Urothelium cell line (cell line): Measurements from ENCODE around the gene NUMB.

Experiments
- DNase-seq: peaks from one replicate; pipeline ENCODE4 v3.0.0; 2011; ENCODE audit warnings: low spot score, mixed read lengths
- FAIRE-seq: peaks from 2 replicates; lab custom pipeline; 2011; peaks lifted over from hg19 to GRCh38; lab: Jason Lieb, UNC

Gene NUMB

DNA sequence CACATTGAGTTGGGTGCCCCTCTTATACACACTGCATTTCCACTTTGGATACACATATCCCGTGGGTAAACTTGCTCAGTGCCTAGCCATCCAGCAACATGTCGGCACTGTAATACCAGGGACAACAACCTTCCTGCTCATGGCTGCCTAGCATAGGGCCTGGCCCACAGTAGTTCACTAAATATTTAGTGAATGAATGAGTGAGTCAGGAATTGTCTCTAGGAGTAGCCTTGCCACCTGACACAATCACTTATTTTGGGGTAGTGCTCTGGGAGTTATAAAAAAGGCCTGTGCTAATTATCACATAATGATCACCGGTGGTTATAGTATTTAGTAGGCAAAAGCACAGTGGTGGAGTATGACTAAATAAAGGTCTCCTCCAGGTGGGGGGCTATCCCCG, 8.5 kb upstream of the NUMB start:
- DNase-seq: no peak
- FAIRE-seq: peak; percentile 35

- DNase-seq (no peak), FAIRE-seq (no peak)
Measured at GRCh38 chr14:73465823-73466532, 7.6 kb upstream of the NUMB start.

DNA sequence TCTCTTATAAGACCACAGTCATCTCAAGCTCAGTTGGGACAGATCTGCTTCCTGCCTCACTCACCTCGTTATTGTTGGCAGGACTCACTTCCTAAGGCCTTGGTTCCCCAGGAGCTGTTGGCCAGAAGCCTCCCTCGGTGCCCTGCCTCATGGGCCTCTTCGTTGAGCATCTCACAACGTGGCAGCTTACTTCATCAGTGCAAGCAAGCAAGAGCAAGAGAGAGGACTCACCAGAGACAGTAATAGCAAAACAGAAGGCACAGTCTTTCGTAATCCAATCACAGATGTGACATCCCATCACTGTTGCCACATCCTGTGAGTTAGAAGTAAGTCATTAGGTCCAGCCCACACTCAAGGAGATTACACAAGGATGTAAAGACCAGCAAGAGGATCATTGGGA, 5.1 kb upstream of the NUMB start:
- peak; percentile 35 for FAIRE-seq
- DNase-seq: no peak

- DNase-seq (no peak), FAIRE-seq (no peak)
Measured at GRCh38 chr14:73462815-73463214, 4.5 kb upstream of the NUMB start.

- peak; percentile 30 for FAIRE-seq
- no peak for DNase-seq
Measured at GRCh38 chr14:73462048-73462715, 3.8 kb upstream of the NUMB start.

DNA sequence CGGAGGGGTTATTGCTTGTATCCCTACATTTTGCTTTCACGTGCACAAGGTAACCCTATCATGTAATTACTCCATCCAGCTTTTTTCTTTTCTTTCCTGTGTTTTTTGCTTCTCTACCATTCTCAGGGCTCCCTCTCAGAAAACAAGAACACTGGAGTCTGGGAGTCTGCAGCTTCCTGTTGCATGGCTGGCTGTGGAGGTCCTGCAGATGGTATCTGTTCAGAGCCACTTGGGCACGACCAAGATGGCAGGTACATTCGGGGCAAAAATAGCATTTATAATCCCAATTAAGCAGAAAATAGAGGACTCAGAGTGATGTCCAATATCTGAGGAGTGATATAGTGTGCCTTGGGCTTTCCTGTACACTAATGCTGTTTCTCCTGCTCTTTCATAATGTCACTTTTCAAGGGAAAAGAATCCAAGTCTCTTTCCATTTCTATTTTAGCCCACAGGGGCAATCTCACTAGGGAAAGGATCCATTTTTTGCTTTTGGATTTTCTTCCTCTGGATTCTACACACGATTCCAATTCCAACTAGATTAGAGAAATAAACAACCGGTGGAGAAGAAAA, 3.2 kb upstream of the NUMB start:
- FAIRE-seq (no peak), DNase-seq (no peak)

DNA sequence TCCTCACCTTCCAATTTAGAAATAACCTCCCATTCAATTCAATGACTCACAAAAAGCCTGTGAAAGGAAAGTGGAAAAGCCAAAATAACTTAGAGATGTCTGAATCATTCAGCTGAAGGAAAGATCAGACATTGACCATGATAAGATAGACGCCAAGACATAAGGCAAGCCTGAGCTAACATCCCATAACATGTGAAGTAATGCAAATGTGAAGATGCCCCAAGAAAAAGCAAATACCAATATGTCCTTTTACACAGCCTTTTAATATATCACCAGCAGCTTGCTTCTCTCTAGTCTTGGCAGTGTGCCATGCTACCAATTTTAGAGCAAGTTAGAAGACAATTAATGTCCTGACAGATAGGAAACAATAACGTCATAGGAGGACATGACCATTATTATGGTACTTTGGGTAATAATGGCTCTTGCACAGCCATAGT, 2.4 kb upstream of the NUMB start:
- DNase-seq: no peak

GRCh38 chr14:73459959-73460358, 1.6 kb upstream of the NUMB start:
- DNase-seq: no peak
- no peak for FAIRE-seq

More for the DNA sequence above, 2.4 kb upstream of the NUMB start:
- peak; percentile 35 for FAIRE-seq

- no peak for FAIRE-seq
- peak; percentile 55 for DNase-seq
Measured at GRCh38 chr14:73457924-73458182, 493 bp downstream of the NUMB start.

- DNase-seq (peak; percentile 56), FAIRE-seq (no peak)
Measured at GRCh38 chr14:73457041-73457923, 1.1 kb downstream of the NUMB start.

DNA sequence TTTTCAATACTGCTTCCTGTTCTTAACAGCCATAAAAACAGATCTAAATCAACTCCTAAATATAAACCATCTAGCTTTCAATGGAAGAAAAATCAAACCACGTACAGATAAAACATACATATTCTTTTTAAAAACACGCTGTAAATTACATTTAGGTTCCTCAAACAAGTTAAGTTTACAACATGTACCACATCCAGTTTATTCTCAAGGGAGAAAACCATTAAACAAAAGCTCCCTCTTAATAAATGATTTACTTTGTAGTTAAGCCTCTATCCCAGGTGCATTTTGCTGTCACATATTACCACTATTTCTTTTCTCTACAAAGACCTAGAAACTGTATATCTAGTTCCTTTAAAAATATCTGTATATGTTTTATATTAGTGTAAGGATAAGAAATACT, 3.1 kb downstream of the NUMB start:
- DNase-seq (no peak), FAIRE-seq (no peak)

GRCh38 chr14:73452341-73453186, 5.8 kb downstream of the NUMB start:
- FAIRE-seq (peak; percentile 46), DNase-seq (no peak)

GRCh38 chr14:73443758-73444157, 14.6 kb downstream of the NUMB start:
- DNase-seq: no peak
- no peak for FAIRE-seq

GRCh38 chr14:73441286-73441685, 17.1 kb downstream of the NUMB start:
- peak; percentile 92 for FAIRE-seq
- DNase-seq: no peak

GRCh38 chr14:73438993-73439392, 19.4 kb downstream of the NUMB start:
- FAIRE-seq: no peak
- DNase-seq: no peak

GRCh38 chr14:73437206-73437605, 21.1 kb downstream of the NUMB start:
- no peak for DNase-seq

GRCh38 chr14:73432124-73432523, 26.2 kb downstream of the NUMB start:
- FAIRE-seq (peak; percentile 53), DNase-seq (no peak)

More at GRCh38 chr14:73437206-73437605, 21.1 kb downstream of the NUMB start:
- no peak for FAIRE-seq

DNA sequence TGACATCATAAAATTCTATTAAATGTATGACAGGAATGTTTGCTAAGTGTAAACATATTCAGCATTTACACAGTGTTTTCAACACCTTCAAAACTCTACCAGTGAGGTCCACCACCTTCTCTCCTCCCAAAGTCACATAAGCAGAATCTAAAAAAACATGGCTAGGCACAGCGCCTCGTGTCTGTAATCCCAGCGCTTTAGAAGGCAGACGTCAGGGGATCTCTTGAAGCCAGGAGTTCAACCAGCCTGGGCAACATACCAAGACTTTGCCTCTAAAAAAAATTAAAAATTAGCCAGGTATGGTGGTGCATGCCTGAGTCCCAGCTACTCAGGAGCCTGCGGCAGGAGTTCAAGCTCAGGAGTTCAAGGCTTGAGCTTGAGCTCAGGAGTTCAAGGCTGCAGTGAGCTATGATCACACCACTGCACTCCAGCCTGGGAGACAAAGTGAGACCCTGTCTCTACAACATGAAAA, 30.0 kb downstream of the NUMB start:
- FAIRE-seq: no peak

GRCh38 chr14:73427516-73428264, 30.7 kb downstream of the NUMB start:
- FAIRE-seq (no peak), DNase-seq (no peak)

More for the DNA sequence above, 30.0 kb downstream of the NUMB start:
- no peak for DNase-seq

- DNase-seq: no peak
- FAIRE-seq: no peak
Measured at GRCh38 chr14:73426877-73427276, 31.5 kb downstream of the NUMB start.
